Activated naive CD8-positive, alpha-beta T cell treated with anti-CD3 and anti-CD28 coated beads, Interleukin-2, amount 10 ng/mL, durations not matched to agents 7 days and 5 days (primary cell): ENCODE results near the gene TMEM222. TPM values are rescaled to one million over a fixed set of nuclear protein-coding genes. Genes with fewer than 3 reads are reported as not detected.

ENCODE experiments used
- ATAC-seq: fragments of 150-1000 bp; cut with Tn5 transposase; one replicate; pipeline ENCODE4 v1.10.0; 2021; ENCODE audit warnings: low read depth, moderate library complexity
- POLR2A ChIA-PET: fragments of 350-600 bp; sonication (Branson Sonifier 250); formaldehyde crosslinking; loops from one replicate; lab custom pipeline; 2021; ENCODE audit warnings: antibody characterized with exemption; lab: Charles Lee
- DNase-seq: peaks from one replicate; pipeline ENCODE4 v3.0.0; 2021
- H3K27ac Mint-ChIP-seq: one replicate; pipeline ENCODE4 v1.8.0; 2022; ENCODE audit warnings: mild to moderate bottlenecking, mixed read lengths
- H3K27me3 Mint-ChIP-seq: one replicate; pipeline ENCODE4 v1.8.0; 2022; ENCODE audit warnings: mild to moderate bottlenecking, moderate library complexity, mixed read lengths
- H3K36me3 Mint-ChIP-seq: one replicate; pipeline ENCODE4 v1.8.0; 2021; ENCODE audit warnings: mild to moderate bottlenecking, mixed read lengths
- H3K4me1 Mint-ChIP-seq: one replicate; pipeline ENCODE4 v1.8.0; 2021; ENCODE audit warnings: mixed read lengths
- H3K4me3 Mint-ChIP-seq: one replicate; pipeline ENCODE4 v1.8.0; 2022; ENCODE audit warnings: mild to moderate bottlenecking, moderate library complexity, mixed read lengths
- H3K9me3 Mint-ChIP-seq: one replicate; pipeline ENCODE4 v1.8.0; 2021; ENCODE audit warnings: mixed read lengths
- total RNA-seq, 2 experiments: library from RNA; stranded (reverse); gene quantifications; one replicate each; pipeline ENCODE4 v1.2.3, GENCODE V29; 2021

The TMEM222 gene
- total RNA-seq, 2 experiments from 2014 or later, result 35.8 to 40.4 TPM

- POLR2A ChIA-PET, result interaction anchor here (0.5 to 2.2 kb wide), 6 partner anchors 8 to 40 kb away, joined by 3 to 11 read pairs (median 4); partner anchors contain the start of genes MAP3K6 and SYTL1
- H3K36me3 Mint-ChIP-seq, result peaks cover 8% of the 10 kb centered on the region
- ATAC-seq, result peak; percentile 73
Measured at GRCh38 chr1:27348861-27349783, 27.2 kb downstream of the TMEM222 start.

GRCh38 chr1:27349784-27350662 is 28.1 kb downstream of the TMEM222 start:
- no peak for DNase-seq
- no peak overlapping the region for H3K4me3 Mint-ChIP-seq
- no peaks in the 10 kb centered on the region for H3K27me3 Mint-ChIP-seq
- POLR2A ChIA-PET, result interaction anchor here (0.5 to 2.2 kb wide), 4 partner anchors 8 to 31 kb away, joined by 3 to 11 read pairs (median 7); partner anchors contain the start of gene SYTL1
- H3K9me3 Mint-ChIP-seq, result no peaks in the 10 kb centered on the region
- peak; percentile 28 for ATAC-seq
- H3K36me3 Mint-ChIP-seq, result peaks cover 8% of the 10 kb centered on the region
- H3K4me1 Mint-ChIP-seq, result peaks cover 3% of the 10 kb centered on the region
- no peak overlapping the region for H3K27ac Mint-ChIP-seq

More at GRCh38 chr1:27348861-27349783, 27.2 kb downstream of the TMEM222 start:
- H3K4me1 Mint-ChIP-seq, result peaks cover 6% of the 10 kb centered on the region
- peak overlapping the region; percentile 49 for H3K4me3 Mint-ChIP-seq
- DNase-seq, result peak; percentile 65
- no peaks in the 10 kb centered on the region for H3K27me3 Mint-ChIP-seq
- no peak overlapping the region for H3K27ac Mint-ChIP-seq
- H3K9me3 Mint-ChIP-seq, result no peaks in the 10 kb centered on the region

DNA sequence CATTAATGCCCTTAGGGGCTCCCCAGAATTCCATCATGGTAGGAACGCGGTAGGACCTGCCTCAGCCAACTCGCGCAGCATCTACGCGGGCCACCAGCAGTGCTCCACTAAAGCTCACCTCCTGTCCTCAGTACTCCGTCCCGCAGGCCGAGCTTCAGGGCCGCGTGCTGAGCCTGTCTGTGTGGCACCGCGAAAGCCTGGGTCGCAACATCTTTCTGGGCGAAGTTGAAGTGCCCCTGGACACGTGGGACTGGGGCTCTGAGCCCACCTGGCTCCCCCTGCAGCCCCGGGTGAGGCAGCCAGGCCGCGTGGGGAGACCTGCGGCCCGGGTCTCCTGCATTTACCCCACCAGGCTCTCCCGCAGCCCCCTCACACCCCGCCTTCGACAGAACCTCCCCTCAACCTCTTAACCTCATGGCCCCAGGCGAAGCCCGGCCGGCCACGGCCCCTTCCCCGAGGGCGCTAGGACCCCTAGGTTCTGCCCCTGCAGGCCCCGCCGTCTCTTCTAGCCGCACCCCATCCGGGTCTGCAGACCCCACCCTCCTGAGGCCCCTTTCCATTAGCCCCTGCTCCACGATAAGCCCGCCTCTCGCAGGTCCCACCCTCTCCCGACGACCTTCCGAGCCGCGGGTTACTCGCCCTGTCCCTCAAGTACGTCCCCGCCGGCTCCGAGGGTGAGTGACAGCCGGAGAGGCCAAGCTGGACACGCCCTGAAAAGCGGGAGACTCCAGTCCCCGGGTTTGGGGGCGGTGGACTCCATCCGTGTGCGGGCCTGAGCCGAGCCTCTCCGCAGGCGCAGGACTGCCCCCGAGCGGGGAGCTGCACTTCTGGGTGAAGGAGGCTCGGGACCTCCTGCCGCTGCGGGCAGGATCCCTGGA is 28.9 kb downstream of the TMEM222 start:
- Mint-ChIP-seq H3K9me3 (no peaks in the 10 kb centered on the region), H3K4me1 (peaks cover 8% of the 10 kb centered on the region), H3K4me3 (no peak overlapping the region), H3K27me3 (no peaks in the 10 kb centered on the region), H3K36me3 (peaks cover 8% of the 10 kb centered on the region), H3K27ac (no peak overlapping the region)
- ATAC-seq (no peak), DNase-seq (no peak)
- POLR2A ChIA-PET, result interaction anchor here (1.8 to 2.1 kb wide), 2 partner anchors 9 kb away, joined by 5 to 11 read pairs; partner anchors contain the start of gene SYTL1

- no peaks in the 10 kb centered on the region for H3K27me3 Mint-ChIP-seq
- peaks cover 4% of the 10 kb centered on the region for H3K36me3 Mint-ChIP-seq
- no peak for DNase-seq
- no peaks in the 10 kb centered on the region for H3K9me3 Mint-ChIP-seq
- no peak overlapping the region for H3K27ac Mint-ChIP-seq
- POLR2A ChIA-PET, result interaction anchor here (1.8 kb wide), 1 partner anchor 10 kb away, joined by 5 read pairs; the partner anchor contains the start of gene SYTL1
- H3K4me1 Mint-ChIP-seq, result peaks cover 12% of the 10 kb centered on the region
- no peak for ATAC-seq
- H3K4me3 Mint-ChIP-seq, result no peak overlapping the region
Measured at GRCh38 chr1:27351541-27352107, 29.7 kb downstream of the TMEM222 start.

GRCh38 chr1:27353166-27353565 is 31.2 kb downstream of the TMEM222 start:
- POLR2A ChIA-PET, result interaction anchor here (1.3 to 1.5 kb wide), 2 partner anchors 10 to 12 kb away, joined by 3 to 5 read pairs; no protein-coding TSS in a partner anchor
- no peaks in the 10 kb centered on the region for H3K9me3 Mint-ChIP-seq
- H3K4me1 Mint-ChIP-seq, result peaks cover 13% of the 10 kb centered on the region
- ATAC-seq (no peak), DNase-seq (no peak)
- no peaks in the 10 kb centered on the region for H3K27me3 Mint-ChIP-seq
- no peak overlapping the region for H3K27ac Mint-ChIP-seq
- H3K36me3 Mint-ChIP-seq, result peaks cover under 1% of the 10 kb centered on the region
- no peak overlapping the region for H3K4me3 Mint-ChIP-seq

- ATAC-seq (no peak), DNase-seq (no peak)
- no peak overlapping the region for H3K27ac Mint-ChIP-seq
- no peaks in the 10 kb centered on the region for H3K27me3 Mint-ChIP-seq
- no peaks in the 10 kb centered on the region for H3K36me3 Mint-ChIP-seq
- peaks cover 13% of the 10 kb centered on the region for H3K4me1 Mint-ChIP-seq
- no peaks in the 10 kb centered on the region for H3K9me3 Mint-ChIP-seq
- POLR2A ChIA-PET, result interaction anchor here (0.7 to 4.2 kb wide), 4 partner anchors 9 to 180 kb away, joined by 3 to 29 read pairs (median 4); no protein-coding TSS in a partner anchor
- no peak overlapping the region for H3K4me3 Mint-ChIP-seq
Measured at GRCh38 chr1:27353629-27354028, 31.7 kb downstream of the TMEM222 start.

GRCh38 chr1:27355683-27356082 is 33.7 kb downstream of the TMEM222 start:
- Mint-ChIP-seq H3K4me1 (peaks cover 27% of the 10 kb centered on the region), H3K4me3 (no peak overlapping the region)
- ATAC-seq, result no peak

DNA sequence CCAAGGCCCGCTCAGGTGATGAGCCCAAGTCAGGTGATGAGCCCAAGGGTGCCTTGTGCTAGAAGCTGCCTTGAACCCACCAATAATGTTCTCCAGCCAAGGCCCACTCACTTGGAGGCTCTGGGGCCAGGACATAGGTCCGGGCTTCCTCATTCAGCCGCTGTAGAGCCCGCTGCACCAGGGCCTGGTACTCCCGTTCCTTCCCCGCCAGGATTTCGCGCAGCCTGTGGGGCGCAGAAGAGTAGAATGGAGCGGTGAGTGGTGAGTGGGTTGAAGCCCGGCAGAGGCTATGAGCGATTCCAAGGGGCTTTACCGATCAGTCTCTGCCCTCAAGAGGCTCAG is 34.3 kb downstream of the TMEM222 start:
- ATAC-seq (no peak), DNase-seq (no peak)
- H3K36me3 Mint-ChIP-seq, result no peaks in the 10 kb centered on the region
- peaks cover 6% of the 10 kb centered on the region for H3K27me3 Mint-ChIP-seq
- H3K27ac Mint-ChIP-seq, result peak overlapping the region; percentile 86
- POLR2A ChIA-PET, result interaction anchor here (1.1 to 4.2 kb wide), 4 partner anchors 9 to 32 kb away, joined by 3 to 29 read pairs (median 14); partner anchors contain the start of genes MAP3K6 and SYTL1
- peaks cover 27% of the 10 kb centered on the region for H3K4me1 Mint-ChIP-seq
- peak overlapping the region; percentile 48 for H3K4me3 Mint-ChIP-seq
- H3K9me3 Mint-ChIP-seq, result no peaks in the 10 kb centered on the region

More at GRCh38 chr1:27355683-27356082, 33.7 kb downstream of the TMEM222 start:
- no peak for DNase-seq
- peak overlapping the region; percentile 86 for H3K27ac Mint-ChIP-seq
- POLR2A ChIA-PET, result interaction anchor here (1.1 to 4.2 kb wide), 4 partner anchors 10 to 31 kb away, joined by 3 to 29 read pairs (median 14); partner anchors contain the start of genes MAP3K6 and SYTL1
- H3K9me3 Mint-ChIP-seq, result no peaks in the 10 kb centered on the region
- no peaks in the 10 kb centered on the region for H3K36me3 Mint-ChIP-seq
- H3K27me3 Mint-ChIP-seq, result peaks cover 6% of the 10 kb centered on the region

DNA sequence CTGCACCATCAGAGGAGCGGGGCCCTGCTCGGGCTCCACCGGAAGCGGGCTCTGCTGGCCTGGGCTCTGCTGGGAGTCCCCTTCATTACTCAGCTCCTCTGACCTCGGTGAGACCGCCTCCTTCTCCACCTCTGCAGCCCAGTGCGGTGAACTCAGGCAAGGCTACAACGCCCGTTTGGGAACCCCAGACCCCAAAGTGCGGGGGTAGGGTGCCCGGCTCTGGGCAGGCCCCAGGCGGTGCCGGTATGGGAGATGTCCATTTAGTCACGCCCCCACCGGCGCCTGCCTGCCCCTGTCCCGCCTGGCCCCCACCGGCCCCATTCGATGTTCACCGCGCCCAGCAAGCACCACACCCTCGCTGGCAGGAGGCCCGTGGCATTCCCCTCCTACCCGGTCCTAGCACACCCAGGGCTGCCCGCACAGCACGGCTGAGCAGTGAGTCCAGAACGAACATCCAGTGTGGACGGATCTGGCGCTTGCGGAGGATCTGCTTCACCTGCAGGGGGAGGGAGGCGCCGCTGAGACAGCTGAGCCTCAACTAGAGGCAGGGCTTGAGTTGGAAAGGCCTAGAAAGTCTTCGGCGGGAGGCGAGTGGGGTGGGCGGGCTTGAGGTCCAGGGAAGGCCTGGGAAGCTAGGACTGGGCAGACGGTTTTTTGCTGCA is 34.8 kb downstream of the TMEM222 start:
- Mint-ChIP-seq H3K9me3 (no peaks in the 10 kb centered on the region), H3K27me3 (peaks cover 6% of the 10 kb centered on the region), H3K36me3 (no peaks in the 10 kb centered on the region), H3K4me3 (peak overlapping the region; percentile 78), H3K4me1 (peaks cover 27% of the 10 kb centered on the region), H3K27ac (peak overlapping the region; percentile 86)
- peak; percentile 49 for DNase-seq
- POLR2A ChIA-PET, result interaction anchor here (1.0 to 4.2 kb wide), 14 partner anchors 8 to 248 kb away, joined by 3 to 29 read pairs (median 4); partner anchors contain the start of genes MAP3K6 and SYTL1
- ATAC-seq, result peak; percentile 23

DNA sequence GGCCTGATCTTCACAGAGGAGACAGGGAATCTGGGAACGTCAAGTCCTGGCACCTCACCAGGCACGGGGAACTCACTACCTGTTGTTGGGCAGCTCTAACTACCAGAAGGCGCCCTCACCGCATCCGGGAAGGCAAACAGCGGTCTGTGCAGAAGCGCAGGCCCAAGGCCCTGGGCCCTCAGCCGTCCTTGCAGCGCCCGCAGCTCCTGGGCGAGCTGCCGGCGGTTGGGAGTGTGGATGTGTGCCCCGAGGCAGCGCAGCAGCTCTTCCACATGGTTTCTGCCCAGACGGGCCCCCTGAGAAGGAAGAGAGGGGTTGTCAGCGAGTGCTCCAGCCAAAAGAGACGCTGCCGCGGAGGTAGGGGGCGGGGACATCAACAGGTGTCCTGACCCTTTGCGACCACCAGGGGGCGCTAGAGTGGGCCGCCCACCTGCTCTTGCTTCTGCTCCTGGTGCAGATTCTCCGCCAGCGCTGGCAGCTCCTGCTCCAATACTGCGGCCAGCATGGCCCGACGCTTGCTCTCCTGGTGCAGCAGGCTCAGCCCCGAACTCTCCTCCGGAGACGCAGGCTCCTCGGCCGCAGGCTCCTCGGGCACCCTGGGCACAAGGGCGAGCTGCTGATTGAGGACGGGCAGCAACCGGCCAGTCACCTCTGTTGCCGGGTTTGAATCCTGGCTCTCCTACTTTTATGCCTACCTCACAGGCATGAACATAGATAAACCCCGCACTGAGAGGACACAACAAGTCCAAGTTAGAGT is 35.5 kb downstream of the TMEM222 start:
- POLR2A ChIA-PET, result interaction anchor here (0.5 to 4.2 kb wide), 13 partner anchors 9 to 247 kb away, joined by 3 to 29 read pairs (median 4); partner anchors contain the start of genes MAP3K6 and SYTL1
- H3K4me1 Mint-ChIP-seq, result peaks cover 27% of the 10 kb centered on the region
- H3K9me3 Mint-ChIP-seq, result no peaks in the 10 kb centered on the region
- DNase-seq (peak; percentile 89), ATAC-seq (peak; percentile 71)
- H3K36me3 Mint-ChIP-seq, result no peaks in the 10 kb centered on the region
- peaks cover 6% of the 10 kb centered on the region for H3K27me3 Mint-ChIP-seq
- H3K4me3 Mint-ChIP-seq, result peak overlapping the region; percentile 78
- peak overlapping the region; percentile 86 for H3K27ac Mint-ChIP-seq
